Measurements from ENCODE around the gene FKBP15. TPM values are rescaled to one million over a fixed set of nuclear protein-coding genes. Genes with fewer than 3 reads are reported as not detected.
"Not testable (repeated sequence)": the region's sequence is repeated elsewhere in the genome, so short reads cannot be mapped to it uniquely, and the experiment has no call there.

Gene FKBP15
- total and polyA plus RNA-seq, 9 donors: 16.8 to 24.2 (median 20.1) TPM

DNA sequence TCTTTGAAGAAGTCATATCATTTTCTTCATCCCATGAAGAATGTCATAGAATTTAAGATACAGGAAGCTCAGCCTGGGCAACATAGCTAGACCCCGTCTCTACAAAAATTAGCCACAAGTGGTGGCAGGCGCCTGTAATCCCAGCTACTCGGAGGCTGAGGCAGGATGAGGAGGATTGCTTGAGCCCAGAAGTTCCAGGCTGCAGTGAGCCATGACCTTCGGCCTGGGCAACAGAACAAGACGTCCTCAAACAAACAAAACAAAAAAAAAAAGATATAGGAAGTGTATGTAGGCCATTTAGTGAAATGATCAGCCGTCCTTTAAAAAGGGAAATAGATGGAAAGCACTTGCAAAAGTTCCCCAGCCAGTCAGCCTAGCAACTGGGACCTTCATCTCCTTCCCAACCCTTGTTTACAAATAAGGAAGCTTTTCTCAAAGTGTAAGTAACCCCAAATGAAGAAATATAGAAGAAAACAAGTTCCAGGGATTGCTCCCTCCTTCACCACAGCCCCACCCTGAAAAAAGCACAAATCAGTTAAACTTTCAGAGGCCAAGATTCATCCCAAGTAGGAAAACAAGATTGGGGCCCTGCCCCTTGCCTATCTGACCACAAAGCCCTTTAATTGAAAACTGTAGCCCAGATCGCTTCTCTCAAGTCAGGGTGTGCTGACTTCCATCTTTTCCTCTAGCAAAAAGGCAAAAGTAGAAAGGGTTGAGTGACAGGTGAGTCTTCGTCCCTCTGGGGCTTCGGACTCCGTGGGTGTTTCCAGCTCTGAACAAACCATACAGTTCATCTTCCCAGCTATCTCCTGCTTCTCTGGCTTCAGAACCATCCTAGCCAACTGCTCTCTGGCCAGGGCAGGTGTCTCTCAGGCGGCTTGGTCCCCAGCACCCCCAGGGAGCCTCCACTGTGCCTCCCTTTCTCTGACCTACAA lies 69.1 kb downstream of the FKBP15 start:
- DNase-seq: peak; percentile 41
- Histone ChIP-seq H3K27me3 (ENCODE audit: control insufficient read depth, insufficient read depth, low read length) (no peaks in the 10 kb centered on the region), H3K4me3 (ENCODE audit: low read length) (peak overlapping the region; percentile 83), H3K9me3 (replicated peaks; ENCODE audit: control insufficient read depth, low read depth, low read length) (no peaks in the 10 kb centered on the region), H3K4me1 (ENCODE audit: control insufficient read depth, insufficient read depth, low read length) (peaks cover 8% of the 10 kb centered on the region), H3K36me3 (ENCODE audit: control insufficient read depth, insufficient read depth, low read length) (no peaks in the 10 kb centered on the region), H3K27ac (ENCODE audit: low read length) (no peak overlapping the region)
- 83% methylated on average over 1 of the region's 11 CpGs for WGBS (ENCODE audit: insufficient coverage)

DNA sequence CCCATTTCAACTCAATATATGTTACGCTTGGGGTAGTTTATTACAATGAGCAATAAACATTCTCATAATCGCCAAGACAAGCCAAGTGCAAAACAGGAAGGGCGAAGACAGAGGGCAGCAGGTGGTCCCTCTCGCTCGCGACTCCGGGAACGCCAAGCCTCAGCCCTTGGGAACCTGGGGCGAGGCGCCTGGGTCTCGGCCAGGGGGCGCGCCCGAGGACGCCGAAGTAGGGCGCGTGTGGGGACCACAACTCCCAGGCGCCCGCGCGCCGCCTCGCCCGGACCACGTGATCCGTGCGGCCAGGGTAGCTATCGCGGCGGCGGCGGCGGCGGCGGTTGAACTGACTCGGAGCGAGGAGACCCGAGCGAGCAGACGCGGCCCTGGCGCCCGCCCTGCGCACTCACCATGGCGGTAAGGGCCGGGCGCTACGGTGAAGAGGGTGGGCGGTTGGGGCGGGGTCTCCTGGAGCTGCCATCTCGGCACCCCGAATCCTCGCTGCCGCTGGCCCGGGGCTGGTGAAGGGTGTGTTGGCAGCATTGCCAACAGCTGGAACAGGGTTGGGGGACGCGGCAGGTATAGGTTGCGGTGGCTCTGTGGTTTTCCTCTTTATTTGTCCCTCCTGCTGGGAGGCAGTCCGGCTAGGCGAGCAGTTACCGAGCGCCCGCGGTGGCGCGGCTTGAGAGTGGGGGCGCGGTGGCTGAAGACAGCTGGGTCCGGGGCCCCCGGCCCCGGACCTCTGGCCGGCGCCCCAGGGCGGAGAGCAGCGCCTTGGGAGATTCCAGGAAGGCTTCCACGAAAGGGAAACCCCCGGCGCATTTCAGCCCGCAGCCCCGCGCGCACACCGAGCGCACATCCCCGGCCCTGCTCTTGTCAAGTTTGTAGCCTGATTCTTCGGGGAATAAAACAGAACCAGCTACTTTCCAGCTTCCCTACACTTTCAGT lies 70.1 kb downstream of the FKBP15 start, which contains the start of gene SLC31A2:
Gene SLC31A2 (plus strand): TSS at position 338 of the 942 bp plus-strand sequence. CDS start 68 bp downstream, at position 406.
- Histone ChIP-seq H3K36me3 (ENCODE audit: control insufficient read depth, insufficient read depth, low read length) (no peaks in the 10 kb centered on the region), H3K4me3 (ENCODE audit: low read length) (peak within 1 kb of the TSS; percentile 83), H3K4me1 (ENCODE audit: control insufficient read depth, insufficient read depth, low read length) (peaks cover 8% of the 10 kb centered on the region), H3K27ac (ENCODE audit: low read length) (peak within 1 kb of the TSS; percentile 29), H3K9me3 (replicated peaks; ENCODE audit: control insufficient read depth, low read depth, low read length) (no peaks in the 10 kb centered on the region), H3K27me3 (ENCODE audit: control insufficient read depth, insufficient read depth, low read length) (no peaks in the 10 kb centered on the region)
- peak; percentile 92 for DNase-seq
- under 1% methylated on average over 86 of the region's 87 CpGs for WGBS (ENCODE audit: insufficient coverage)

DNA sequence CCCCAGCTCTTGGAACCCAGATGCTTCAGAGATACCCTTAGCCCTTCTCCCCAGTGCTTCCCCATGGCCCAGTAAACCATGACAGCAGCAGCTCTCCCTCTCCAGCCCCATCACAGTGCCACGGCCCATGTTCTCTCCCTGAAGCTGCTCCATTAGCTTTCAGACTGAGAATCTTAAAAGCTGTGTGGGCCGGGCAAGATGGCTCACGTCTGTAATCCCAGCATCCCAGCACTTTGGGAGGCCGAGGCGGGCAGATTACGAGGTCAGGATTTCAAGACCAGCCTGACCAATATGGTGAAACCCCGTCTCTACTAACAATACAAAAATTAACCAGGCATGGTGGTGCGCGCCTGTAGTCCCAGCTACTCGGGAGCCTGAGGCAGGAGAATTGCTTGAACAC lies 71.5 kb downstream of the FKBP15 start:
- not testable (repeated sequence) for H3K27ac ChIP-seq (ENCODE audit: low read length); H3K27me3 ChIP-seq (ENCODE audit: control insufficient read depth, insufficient read depth, low read length); H3K4me1 ChIP-seq (ENCODE audit: control insufficient read depth, insufficient read depth, low read length); H3K9me3 ChIP-seq (replicated peaks; ENCODE audit: control insufficient read depth, low read depth, low read length); H3K4me3 ChIP-seq (ENCODE audit: low read length); DNase-seq; H3K36me3 ChIP-seq (ENCODE audit: control insufficient read depth, insufficient read depth, low read length)
- WGBS (ENCODE audit: insufficient coverage): 80% methylated on average over 3 of the region's 10 CpGs

DNA sequence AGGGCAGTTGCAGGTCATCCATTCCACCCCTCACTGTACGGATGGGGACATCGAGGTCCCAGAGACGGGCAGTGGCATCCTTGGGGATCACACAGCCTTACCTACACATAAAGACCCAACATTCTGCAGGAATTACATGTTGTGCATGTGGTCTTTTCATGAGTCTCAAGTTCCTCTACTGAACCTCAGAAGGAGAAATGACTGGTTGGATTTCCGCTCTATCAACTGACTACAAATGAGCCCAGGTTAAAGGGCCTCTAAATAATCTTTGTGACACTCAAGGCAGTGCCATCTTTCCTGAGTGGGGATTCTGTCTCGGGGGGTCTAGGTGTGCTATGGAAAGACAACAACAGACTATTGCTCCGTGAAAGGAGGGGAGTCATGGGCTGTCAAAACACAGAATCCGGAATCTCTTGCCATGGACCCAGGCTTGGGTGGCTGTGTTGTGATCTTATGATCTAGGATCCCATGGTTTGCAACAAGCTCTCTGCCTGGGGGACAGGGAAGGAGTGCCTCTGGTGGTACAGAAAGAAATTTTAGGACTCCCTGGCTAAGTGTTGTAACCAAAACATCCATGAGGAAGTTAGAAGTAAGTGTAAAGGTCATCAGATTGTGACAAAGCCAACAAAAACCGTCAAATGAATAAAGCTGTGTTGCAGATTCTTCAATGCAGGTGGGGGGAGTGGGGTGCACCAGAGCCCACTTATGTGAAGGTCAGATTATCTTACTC lies 72.1 kb downstream of the FKBP15 start:
- DNase-seq: no peak
- Histone ChIP-seq H3K36me3 (ENCODE audit: control insufficient read depth, insufficient read depth, low read length) (no peaks in the 10 kb centered on the region), H3K4me1 (ENCODE audit: control insufficient read depth, insufficient read depth, low read length) (peaks cover 5% of the 10 kb centered on the region), H3K27ac (ENCODE audit: low read length) (no peak overlapping the region), H3K27me3 (ENCODE audit: control insufficient read depth, insufficient read depth, low read length) (peaks cover 2% of the 10 kb centered on the region), H3K4me3 (ENCODE audit: low read length) (no peak overlapping the region), H3K9me3 (replicated peaks; ENCODE audit: control insufficient read depth, low read depth, low read length) (no peaks in the 10 kb centered on the region)
- WGBS (ENCODE audit: insufficient coverage): 91% methylated on average over 3 of the region's 8 CpGs

DNA sequence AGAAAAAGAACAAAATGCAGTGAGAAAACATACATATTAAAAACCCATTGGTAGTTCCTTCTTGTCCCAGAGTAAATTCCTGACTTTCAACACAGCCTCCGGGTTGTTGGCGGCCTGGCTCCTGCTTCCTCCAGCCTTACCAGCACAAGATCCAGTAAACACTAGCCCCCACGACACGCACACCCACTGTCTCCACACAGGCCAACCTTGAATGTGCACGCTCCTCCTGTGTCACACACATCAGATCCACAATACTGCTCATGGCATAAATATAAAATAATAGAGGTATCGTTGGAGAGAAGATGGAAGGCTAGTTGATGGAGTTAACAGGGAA lies 72.7 kb downstream of the FKBP15 start:
- Histone ChIP-seq H3K27me3 (ENCODE audit: control insufficient read depth, insufficient read depth, low read length) (peaks cover 2% of the 10 kb centered on the region), H3K9me3 (replicated peaks; ENCODE audit: control insufficient read depth, low read depth, low read length) (no peaks in the 10 kb centered on the region), H3K27ac (ENCODE audit: low read length) (no peak overlapping the region), H3K4me3 (ENCODE audit: low read length) (no peak overlapping the region), H3K4me1 (ENCODE audit: control insufficient read depth, insufficient read depth, low read length) (peaks cover 5% of the 10 kb centered on the region), H3K36me3 (ENCODE audit: control insufficient read depth, insufficient read depth, low read length) (no peaks in the 10 kb centered on the region)
- DNase-seq: no peak
- WGBS (ENCODE audit: insufficient coverage): 95% methylated on average over 2 of the region's 6 CpGs

DNA sequence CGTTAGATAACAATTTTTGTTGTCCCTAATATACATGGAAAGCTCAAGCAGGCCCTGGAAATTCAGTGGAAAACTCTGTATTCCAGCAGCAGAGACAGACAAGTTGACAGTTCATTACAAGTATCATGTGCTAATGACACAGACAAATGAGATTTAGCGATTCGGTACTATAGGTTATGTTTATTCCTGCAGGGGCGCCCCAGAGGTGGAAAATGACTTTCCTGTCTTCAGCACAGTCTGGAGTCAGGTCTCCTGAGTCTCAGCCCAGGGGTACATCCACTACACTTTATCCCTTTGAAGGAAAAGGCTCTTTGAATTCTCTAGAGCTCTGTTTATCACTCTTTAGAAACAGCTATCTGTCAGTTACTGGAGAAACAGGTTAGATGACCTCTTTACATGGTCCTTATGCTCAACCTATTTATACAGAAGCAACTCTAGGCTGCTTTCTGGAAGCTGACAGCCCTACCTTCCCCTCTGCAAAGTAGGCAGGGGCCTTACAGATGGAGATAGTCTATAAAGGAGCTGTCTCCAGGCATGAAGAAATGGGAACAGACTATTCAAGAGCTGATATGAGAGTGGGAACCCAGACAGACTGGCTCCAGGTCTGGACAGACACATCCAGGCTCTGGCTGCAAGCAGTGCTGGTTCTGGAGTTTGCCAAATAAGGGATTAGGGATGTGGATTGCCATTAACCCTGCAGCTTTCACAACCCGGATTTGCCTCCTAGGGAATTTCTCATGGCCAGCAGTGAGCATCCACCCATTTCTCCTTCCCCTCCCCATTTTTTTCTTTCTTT lies 77.4 kb downstream of the FKBP15 start:
- Histone ChIP-seq H3K4me3 (ENCODE audit: low read length) (no peak overlapping the region), H3K27me3 (ENCODE audit: control insufficient read depth, insufficient read depth, low read length) (peaks cover 4% of the 10 kb centered on the region), H3K4me1 (ENCODE audit: control insufficient read depth, insufficient read depth, low read length) (no peaks in the 10 kb centered on the region), H3K36me3 (ENCODE audit: control insufficient read depth, insufficient read depth, low read length) (no peaks in the 10 kb centered on the region), H3K9me3 (replicated peaks; ENCODE audit: control insufficient read depth, low read depth, low read length) (no peaks in the 10 kb centered on the region), H3K27ac (ENCODE audit: low read length) (no peak overlapping the region)
- no peak for DNase-seq
- 33% methylated on average over 1 of the region's 5 CpGs for WGBS (ENCODE audit: insufficient coverage)

DNA sequence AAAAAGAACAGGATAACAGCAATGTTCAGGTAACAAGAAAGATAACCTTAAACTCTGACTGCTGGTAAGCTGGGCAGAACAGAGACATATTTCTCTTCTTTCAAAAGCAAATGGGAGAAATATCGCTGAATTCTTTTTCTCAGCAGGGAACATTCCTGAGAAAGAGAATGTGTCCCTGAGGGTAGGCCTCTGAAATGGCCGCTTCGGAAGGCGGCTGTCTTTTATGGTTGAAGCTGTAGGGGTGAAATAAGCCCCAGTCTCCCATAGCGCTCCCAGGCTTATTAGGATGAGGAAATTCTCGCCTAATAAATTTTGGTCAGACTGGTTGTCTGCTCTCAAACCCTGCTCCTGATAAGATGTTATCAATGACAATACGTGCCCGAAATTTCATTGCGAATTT lies 80.2 kb downstream of the FKBP15 start:
- not testable (repeated sequence) for H3K9me3 ChIP-seq (replicated peaks; ENCODE audit: control insufficient read depth, low read depth, low read length); H3K27me3 ChIP-seq (ENCODE audit: control insufficient read depth, insufficient read depth, low read length); H3K36me3 ChIP-seq (ENCODE audit: control insufficient read depth, insufficient read depth, low read length); DNase-seq; H3K4me1 ChIP-seq (ENCODE audit: control insufficient read depth, insufficient read depth, low read length); H3K4me3 ChIP-seq (ENCODE audit: low read length); H3K27ac ChIP-seq (ENCODE audit: low read length)
- 74% methylated on average over 2 of the region's 9 CpGs for WGBS (ENCODE audit: insufficient coverage)

DNA sequence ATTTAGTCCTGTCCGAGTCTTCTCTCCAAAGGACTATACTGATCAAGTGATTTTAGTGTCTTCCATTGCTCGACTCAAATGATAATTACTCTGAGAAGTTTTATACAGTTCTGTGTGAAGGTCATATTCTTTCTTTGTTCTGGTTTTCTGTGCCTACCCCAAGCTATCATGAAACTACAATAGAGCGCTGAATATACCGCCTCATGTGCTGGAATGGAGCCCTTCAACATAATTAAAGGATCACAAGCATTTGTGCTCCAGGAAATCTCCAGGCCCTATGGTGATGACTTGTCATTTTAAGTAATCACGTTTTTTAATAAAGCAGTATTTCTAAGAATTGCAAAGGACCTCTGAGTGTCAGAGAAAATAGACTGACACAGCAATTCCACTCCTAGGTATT lies 81.1 kb downstream of the FKBP15 start:
- no CpG with 5 or more reads among the region's 5 CpGs for WGBS (ENCODE audit: insufficient coverage)
- H3K36me3 ChIP-seq (ENCODE audit: control insufficient read depth, insufficient read depth, low read length): no peaks in the 10 kb centered on the region
- peaks cover 2% of the 10 kb centered on the region for H3K27me3 ChIP-seq (ENCODE audit: control insufficient read depth, insufficient read depth, low read length)
- no peaks in the 10 kb centered on the region for H3K9me3 ChIP-seq (replicated peaks; ENCODE audit: control insufficient read depth, low read depth, low read length)
- H3K4me3 ChIP-seq (ENCODE audit: low read length): no peak overlapping the region
- H3K4me1 ChIP-seq (ENCODE audit: control insufficient read depth, insufficient read depth, low read length): no peaks in the 10 kb centered on the region
- H3K27ac ChIP-seq (ENCODE audit: low read length): no peak overlapping the region
- DNase-seq: no peak

DNA sequence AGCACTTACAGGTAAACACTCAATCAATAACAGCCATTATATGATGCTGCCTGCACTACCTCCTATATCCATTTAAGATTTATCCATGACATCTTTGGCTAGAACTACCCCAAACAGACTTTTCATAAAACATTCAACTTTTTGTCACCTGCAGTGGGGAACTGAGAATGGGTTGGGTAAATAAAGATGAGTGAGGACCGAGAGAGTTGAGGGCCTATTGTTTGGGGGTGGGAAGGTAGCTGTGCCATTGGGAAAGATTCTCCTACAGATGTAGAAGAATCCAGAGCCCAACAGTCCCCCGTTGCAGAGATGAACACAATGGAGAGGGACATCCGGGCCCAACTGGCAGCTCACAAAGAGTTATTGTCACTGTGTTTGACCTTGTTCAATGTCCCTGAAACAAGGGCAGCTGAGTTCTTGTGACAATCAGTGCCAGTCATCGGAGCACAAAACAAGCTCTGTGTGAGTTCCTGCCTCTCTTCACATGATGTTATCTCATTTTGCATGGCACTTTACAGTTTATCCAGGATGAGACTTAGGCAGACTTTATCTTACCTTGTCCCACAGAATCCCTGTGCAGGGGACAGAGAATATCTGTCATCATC lies 81.8 kb downstream of the FKBP15 start:
- Histone ChIP-seq H3K9me3 (replicated peaks; ENCODE audit: control insufficient read depth, low read depth, low read length) (no peaks in the 10 kb centered on the region), H3K4me1 (ENCODE audit: control insufficient read depth, insufficient read depth, low read length) (no peaks in the 10 kb centered on the region), H3K27me3 (ENCODE audit: control insufficient read depth, insufficient read depth, low read length) (peaks cover 2% of the 10 kb centered on the region), H3K36me3 (ENCODE audit: control insufficient read depth, insufficient read depth, low read length) (no peaks in the 10 kb centered on the region), H3K27ac (ENCODE audit: low read length) (no peak overlapping the region), H3K4me3 (ENCODE audit: low read length) (no peak overlapping the region)
- 78% methylated on average over 3 of the region's 4 CpGs for WGBS (ENCODE audit: insufficient coverage)
- DNase-seq: no peak

Measured in muscle of leg (tissue), 11 donors.